NB4 (cell line): ENCODE measurements around the gene RAF1.

Experiments
- MYC ChIP-seq: IDR thresholded peaks from 2 replicates; pipeline ENCODE4 v1.6.1; 2011; ENCODE audit warnings: low read depth, low read length
- POLR2A ChIP-seq: IDR thresholded peaks from 2 replicates; pipeline ENCODE4 v1.6.1; 2011; ENCODE audit warnings: mild to moderate bottlenecking; ENCODE audit not compliant: insufficient read length; ENCODE audit errors: extremely low read depth
- TF ChIP-seq, protein P1 (sequence below): IDR thresholded peaks from one replicate; pipeline ENCODE4 v1.5.1; 2012; ENCODE audit warnings: low read depth, low read length

DNA sequence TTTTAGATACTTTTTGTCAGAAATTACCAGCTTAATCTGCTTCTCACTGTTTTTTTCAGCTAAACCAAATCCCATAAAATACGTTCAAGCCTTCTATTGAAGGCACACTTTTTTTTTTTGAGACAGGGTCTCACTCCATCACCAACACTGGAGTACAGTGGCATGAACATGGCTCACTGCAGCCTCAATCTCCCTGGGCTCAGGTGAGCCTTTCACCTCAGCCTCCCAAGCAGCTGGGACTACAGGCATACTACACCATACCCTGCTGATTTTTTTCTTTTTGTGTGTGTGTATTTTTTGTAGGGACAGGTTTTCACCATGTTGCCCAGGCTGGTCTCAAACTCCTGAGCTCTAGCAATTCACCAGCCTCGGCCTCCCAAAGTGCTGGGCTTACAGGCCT lies 3.7 kb downstream of the RAF1 start:
- TF ChIP-seq, protein P1, sequence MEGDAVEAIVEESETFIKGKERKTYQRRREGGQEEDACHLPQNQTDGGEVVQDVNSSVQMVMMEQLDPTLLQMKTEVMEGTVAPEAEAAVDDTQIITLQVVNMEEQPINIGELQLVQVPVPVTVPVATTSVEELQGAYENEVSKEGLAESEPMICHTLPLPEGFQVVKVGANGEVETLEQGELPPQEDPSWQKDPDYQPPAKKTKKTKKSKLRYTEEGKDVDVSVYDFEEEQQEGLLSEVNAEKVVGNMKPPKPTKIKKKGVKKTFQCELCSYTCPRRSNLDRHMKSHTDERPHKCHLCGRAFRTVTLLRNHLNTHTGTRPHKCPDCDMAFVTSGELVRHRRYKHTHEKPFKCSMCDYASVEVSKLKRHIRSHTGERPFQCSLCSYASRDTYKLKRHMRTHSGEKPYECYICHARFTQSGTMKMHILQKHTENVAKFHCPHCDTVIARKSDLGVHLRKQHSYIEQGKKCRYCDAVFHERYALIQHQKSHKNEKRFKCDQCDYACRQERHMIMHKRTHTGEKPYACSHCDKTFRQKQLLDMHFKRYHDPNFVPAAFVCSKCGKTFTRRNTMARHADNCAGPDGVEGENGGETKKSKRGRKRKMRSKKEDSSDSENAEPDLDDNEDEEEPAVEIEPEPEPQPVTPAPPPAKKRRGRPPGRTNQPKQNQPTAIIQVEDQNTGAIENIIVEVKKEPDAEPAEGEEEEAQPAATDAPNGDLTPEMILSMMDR = no peak
- no peak for TF ChIP-seq POLR2A
- TF ChIP-seq MYC = no peak
